ENCODE data around the gene C1orf21. TPM values are rescaled to one million over a fixed set of nuclear protein-coding genes. Genes with fewer than 3 reads are reported as not detected.

Gene C1orf21
- total RNA-seq, 4 donors from 2014 or later, result 24.0 to 43.0 (median 40.3) TPM

GRCh38 chr1:184555665-184556641, 169.1 kb downstream of the C1orf21 start:
- TF ChIP-seq CTCF (IDR thresholded peaks at IDR 0.05), result no peak
- no peak for DNase-seq (ENCODE audit: low spot score)
- ATAC-seq (ENCODE audit: low FRiP score), result no peak

DNA sequence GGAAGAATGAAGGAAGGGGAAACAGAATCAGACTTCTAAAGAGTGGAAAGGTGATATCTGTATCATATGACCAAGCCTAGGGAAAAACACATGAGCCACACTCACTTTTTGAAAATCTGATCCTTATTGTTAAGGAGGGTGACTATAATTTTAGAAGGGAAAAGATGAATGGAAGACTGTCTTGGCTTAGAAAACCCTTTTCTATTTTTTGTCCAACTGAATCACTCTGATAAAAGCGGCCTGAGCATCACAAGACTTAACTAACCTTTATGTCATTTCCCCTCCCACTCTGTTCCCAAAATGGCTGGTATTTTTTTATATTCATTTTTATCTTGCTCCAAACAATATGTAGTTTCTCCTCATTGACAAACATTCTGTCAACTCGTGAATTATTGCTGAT, 169.8 kb downstream of the C1orf21 start:
- DNase-seq (ENCODE audit: low spot score) (no peak), ATAC-seq (ENCODE audit: low FRiP score) (no peak)
- TF ChIP-seq CTCF (IDR thresholded peaks at IDR 0.05), result no peak

DNA sequence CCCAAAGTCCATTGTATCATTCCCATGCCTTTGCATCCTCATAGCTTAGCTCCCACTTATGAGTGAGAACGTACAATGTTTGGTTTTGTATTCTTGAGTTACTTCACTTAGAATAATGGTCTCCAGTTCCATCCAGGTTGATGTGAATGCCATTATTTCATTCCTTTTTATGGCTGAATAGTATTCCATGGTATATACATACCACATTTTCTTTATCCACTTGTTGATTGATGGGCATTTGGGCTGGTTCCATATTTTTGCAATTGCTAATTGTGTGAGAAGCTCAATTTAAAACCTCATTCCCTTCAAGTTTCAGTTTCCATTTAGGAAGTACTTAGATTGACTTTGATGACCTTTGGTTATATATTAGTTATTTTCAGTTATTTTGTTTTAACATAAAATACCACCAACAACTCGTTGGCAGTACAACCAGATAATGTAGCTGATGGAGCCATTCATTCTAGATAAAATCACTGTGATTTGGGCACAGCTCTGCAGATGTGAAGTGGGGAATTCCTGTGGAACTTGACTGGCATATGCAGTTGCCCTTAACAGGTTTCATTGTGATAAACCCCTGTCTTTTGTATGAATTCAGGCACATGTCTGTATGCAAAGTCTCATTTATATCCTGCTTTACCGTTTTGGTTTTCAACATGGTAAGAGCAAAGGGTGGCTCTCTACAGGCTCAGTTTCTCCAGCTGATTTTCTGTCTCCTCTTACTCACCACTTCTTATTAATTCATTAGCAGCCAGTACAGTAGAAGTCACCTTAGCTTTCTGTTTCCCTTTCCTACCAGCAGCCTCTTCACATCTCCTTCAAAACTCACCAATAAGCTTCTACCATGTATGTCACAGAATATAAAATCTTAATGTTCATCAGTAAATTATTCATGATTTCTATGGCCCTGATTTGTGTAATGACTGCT, 170.9 kb downstream of the C1orf21 start:
- DNase-seq (ENCODE audit: low spot score) (no peak), ATAC-seq (ENCODE audit: low FRiP score) (no peak)
- TF ChIP-seq CTCF (IDR thresholded peaks at IDR 0.05), result no peak

- TF ChIP-seq CTCF (IDR thresholded peaks at IDR 0.05), result no peak
Measured at GRCh38 chr1:184558691-184559090, 171.9 kb downstream of the C1orf21 start.

GRCh38 chr1:184559117-184559713, 172.4 kb downstream of the C1orf21 start:
- DNase-seq (ENCODE audit: low spot score) (no peak), ATAC-seq (ENCODE audit: low FRiP score) (no peak)
- TF ChIP-seq CTCF (IDR thresholded peaks at IDR 0.05), result no peak

More at GRCh38 chr1:184558691-184559090, 171.9 kb downstream of the C1orf21 start:
- no peak for ATAC-seq (ENCODE audit: low FRiP score)
- no peak for DNase-seq (ENCODE audit: low spot score)

DNA sequence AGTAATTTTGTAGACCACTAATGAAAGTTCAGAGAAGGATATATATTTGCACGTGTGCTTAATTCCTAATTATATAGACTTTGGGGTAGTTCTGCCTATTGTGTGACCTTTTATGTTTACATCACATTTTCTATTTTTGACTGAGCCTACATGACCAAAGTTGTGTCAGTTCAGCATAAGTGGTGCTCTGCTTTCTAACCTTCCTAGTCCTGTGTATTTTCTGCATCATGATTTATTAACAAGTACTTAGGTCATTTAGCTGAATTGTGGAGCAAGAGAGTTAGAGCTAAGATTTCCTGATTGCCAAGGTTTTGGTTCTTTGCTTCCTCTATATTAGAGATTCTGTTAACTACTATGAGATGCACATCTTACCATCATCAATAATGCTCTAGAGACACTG, 176.0 kb downstream of the C1orf21 start:
- no peak for TF ChIP-seq CTCF (IDR thresholded peaks at IDR 0.05)
- no peak for DNase-seq (ENCODE audit: low spot score)
- ATAC-seq (ENCODE audit: low FRiP score), result no peak

Measured in omental fat pad (tissue), 4 donors.